Cortex of kidney (tissue), 1 donor: ENCODE measurements around the gene CUL1.
"Not testable (repeated sequence)": the region's sequence is repeated elsewhere in the genome, so short reads cannot be mapped to it uniquely, and the experiment has no call there.

Experiments used
- DNase-seq: peaks from one replicate; lab custom pipeline; 2025; lab: John Stamatoyannopoulos, UW

The CUL1 gene

GRCh38 chr7:148697256-148698006 is 1.3 kb upstream of the CUL1 start:
- no peak for DNase-seq

DNA sequence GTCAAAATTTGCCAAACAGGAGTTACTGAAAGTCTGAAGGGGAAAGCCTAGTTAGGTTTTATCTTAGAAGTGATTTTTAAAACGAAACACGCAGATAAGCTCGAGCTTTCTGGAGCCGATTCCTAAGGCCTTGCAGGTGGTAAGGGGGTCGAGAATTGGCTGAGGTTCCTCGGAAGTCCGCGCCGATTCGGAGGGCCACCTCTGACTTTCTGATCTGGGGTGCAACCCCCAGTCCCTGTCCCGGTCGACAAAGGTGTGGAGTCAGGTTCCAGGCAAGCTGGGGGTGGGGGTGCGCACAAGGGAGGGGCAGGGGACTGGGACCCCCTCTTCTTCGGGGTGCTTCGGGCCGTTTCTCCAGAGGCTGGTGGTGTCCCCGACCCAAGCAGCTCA is 701 bp upstream of the CUL1 start:
- no peak for DNase-seq

DNA sequence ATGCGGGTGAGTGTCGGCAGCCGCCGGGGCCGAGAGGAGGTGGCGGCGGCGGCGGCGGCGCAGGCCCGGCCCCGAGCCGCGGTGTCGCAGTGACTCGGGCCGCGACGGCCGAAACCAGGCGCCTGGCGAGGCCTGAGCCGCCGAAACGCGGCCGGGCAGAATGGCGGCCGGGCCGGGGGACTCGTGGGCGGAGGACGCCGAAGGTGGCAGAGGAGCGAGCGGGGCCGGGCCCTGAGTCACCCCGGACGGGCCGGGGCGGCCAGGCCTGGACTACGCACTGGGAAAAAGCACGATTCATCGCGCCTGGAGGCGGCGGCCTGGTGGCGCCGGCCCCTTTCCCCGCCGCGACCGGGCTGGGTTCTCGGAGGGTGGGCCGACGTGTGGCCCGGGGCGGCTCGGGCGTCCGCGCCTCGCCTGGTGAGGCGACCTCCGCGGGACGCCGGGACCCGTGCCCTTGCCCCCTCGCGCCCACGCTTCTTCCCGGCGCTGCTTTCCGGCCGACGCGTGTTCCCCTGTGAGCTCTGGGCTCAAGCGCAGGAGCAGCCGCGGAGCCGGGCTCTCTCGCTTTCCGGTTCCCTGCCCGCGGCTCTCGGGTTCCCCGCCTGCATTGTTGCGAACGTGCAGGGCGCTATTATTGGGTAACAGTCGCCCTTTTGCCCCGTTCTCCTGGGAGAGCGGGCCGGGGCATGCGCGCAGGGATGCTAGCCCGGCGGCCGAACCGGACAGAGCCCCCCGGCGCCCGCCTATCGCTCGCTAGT is 500 bp downstream of the CUL1 start:
- no peak for DNase-seq

DNA sequence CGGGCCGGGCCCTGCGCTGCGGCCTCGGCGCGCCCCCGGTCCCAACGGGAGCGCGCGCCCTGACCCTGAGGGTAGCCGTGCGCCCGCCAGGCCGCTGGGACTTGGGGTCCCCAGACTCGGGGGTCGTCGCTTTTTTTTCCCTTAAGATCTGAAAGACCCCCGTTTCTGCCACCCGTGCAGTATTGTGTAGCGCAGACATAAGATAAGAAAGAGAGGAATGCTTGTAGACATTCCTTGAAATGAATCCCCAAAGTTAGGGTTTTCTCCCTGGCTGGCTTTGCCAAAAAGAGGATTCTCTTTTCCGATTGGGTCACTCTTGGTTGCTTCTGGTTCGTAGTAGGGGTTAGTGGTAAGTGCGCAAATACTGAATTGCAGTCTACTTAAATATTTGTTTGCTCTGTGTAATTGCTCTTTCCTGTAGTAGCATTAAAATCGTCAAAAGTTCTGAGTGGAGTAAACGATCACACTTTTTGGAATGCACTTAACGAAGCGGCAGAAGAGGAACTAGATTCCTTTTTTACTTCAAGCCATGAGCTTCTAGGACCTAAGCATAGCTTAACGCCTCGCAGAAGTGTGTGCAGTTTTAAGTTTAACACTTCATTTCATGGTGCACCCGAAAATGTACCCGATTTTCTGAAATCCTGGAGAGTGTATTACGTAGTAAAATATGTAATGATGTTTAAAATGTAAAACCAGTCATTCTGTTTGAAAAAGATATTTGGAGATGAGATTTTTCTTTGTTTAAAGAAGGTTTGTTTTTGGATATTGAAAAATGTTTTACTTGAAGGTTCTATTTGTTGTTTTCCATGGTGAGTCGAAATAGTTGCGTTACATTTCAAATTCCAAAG is 1.3 kb downstream of the CUL1 start:
- DNase-seq, result no peak

DNA sequence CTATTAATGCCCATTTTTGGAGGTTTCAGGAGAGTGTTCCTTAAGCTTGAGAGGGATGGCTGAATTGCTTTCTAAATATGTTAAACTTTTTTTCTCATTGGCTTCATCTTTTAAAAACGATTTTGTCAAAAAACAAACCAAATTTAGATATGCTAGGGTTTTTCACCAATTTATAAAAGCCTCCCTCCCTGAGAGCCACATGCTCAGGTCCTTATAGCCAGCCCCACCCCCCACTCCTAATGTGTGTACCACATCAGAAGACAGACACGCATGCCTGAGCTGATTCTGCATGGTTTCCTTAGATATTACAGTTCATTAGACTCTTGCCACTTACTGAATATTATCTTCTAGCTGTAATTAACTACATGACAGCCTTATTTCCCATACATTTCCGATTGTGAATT is 2.0 kb downstream of the CUL1 start:
- DNase-seq, result no peak

- no peak for DNase-seq
Observed at GRCh38 chr7:148701414-148701813, 2.7 kb downstream of the CUL1 start.

DNA sequence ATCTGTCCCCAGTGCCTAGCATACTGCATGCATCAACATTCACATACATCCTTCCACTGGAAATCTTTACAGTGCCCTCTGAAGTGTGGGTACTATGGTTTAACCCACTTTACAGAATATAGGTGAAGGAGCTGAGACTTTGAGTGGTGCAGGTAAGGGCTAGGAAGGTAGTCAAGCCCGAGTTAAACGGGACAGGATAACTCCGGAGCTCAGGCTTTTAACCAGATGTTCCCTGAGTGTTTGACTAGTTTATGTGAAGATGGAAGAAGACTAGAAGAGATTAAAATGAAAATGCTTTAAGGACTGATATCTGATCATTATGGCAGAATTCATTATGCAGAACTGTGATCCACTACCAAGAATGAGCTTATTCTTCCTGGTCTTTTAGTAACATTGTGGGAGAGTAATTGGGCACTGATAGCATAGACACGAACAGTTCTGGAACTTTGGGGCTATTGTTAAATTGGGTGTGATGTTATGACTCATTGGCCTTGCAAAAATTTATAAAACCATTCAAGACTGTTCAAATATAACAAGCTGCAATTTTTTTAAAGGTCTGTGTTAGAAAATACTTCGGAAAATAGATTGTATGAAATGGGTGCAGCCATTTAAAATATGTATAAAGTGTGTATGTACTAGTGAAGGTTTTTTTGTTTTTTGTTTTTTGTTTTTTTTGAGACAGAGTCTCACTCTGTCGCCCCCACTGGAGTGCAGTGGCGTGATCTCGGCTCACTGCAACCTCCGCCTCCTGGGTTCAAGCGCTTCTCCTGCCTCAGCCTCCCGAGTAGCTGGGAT is 4.4 kb downstream of the CUL1 start:
- DNase-seq, result no peak

- not testable (repeated sequence) for DNase-seq
Observed at GRCh38 chr7:148703671-148703962, 4.9 kb downstream of the CUL1 start.

DNA sequence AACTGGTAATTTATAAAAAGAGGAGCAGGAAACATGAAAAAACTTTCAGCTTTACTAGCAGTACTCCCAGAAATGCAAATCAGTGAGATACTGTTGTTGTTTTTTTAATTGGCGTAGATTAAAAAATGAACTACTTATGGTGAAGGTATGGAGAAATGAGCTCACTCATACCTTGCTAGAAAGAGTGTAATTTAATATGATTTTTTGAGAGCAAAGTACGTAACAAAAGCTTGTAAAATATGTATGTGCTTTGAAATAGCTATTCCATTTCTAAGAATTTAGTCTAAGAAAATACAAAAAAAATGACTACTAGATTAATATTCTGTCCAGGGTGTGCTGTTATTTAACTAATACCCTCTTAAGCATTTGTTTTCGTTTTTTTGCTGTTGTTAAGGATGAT is 5.5 kb downstream of the CUL1 start:
- DNase-seq, result no peak

GRCh38 chr7:148704970-148705369 is 6.3 kb downstream of the CUL1 start:
- no peak for DNase-seq

- DNase-seq, result no peak
Observed at GRCh38 chr7:148706368-148706767, 7.7 kb downstream of the CUL1 start.

GRCh38 chr7:148708026-148708885 is 9.6 kb downstream of the CUL1 start:
- DNase-seq, result no peak

DNA sequence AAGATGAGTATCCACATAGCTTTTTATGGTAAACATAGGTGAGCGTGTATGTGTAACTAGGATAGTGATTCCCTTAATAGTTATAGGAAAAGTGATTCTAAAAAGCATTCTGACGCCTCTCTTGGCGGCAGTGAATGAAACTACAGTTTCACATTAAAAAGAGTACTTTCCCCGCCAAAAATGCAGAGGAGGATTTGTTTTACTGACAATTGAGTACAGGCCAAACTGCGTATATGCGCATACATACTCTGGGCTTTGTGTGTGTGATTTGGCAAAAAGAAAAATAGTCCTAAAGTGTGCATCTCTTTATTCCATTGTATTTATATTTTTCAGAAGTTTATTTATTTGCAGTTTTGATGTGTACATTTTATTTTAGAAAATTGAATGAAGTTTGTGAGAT is 10.3 kb downstream of the CUL1 start:
- DNase-seq, result no peak

- not testable (repeated sequence) for DNase-seq
Observed at GRCh38 chr7:148710426-148710825, 11.7 kb downstream of the CUL1 start.

DNA sequence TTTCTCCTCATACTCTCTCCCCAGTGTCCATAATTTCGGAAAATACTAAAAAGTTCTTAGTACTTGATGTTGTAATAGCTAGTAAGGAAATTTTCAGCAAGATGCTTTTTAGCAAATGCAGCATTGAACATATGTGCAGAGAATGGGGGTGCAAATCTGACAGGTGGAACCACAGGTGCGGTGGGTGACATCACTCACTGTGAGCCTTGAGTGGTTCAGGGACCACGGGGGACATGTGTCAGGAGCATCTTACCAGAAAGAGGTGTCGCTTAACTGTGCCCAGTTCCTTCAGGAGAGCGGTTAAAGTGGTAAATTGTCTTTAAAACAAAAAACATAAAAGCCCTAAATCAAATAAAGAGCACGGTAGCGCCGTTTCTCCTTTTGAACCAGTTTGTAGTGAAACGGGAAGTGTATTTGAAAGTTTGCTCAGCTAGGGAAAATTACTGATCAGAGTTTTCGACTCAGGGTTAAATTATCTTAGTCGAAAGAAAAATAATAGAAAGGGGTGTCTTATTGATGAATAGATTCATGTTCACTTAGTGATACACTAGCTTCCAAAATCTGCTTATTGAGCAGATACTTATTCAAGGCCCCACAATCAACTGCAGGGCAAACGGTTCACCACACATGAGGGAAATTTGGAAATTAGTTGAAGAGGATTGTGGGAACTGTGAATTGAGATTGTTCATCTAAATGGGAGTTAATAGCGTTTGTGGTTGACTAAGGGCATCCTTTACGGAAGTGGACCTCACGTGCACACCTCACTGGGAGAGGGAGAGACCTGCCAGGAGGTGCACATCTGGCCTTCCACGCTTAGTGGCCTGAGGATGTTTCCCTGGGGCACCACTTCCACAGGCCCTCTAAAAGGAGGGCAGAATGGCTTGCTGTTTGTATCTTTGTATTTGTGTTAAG is 12.7 kb downstream of the CUL1 start:
- no peak for DNase-seq

DNA sequence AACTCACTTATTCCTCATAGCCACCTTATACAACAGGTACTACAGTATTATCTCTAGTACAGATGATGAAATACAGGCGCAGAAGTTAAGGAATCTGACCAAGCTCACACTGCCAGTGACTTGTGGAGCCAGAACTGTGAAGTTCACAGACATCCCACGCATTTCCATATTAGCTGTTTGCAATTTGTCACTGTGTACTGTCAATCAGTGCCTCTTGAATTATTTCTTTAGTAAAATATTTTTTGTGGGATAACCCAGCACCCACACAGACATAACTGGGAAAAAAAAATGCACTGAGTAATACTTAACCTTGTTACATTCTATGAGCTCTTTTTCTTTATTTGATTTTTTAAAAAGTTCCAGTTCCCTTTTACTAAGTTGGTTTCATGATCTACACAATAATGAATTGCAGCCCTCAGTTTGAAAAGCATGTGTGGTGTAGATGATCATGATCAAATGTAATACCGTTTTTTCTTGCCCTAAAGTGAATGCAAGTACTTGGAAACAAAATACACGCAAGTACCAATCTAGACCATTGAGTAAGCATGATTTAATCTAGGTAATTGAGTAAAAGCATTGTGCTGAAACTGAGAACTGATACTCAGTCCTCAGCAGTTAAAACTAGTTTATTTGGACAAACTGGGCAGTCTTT is 14.1 kb downstream of the CUL1 start:
- no peak for DNase-seq

- DNase-seq, result no peak
Observed at GRCh38 chr7:148714498-148714897, 15.8 kb downstream of the CUL1 start.

DNA sequence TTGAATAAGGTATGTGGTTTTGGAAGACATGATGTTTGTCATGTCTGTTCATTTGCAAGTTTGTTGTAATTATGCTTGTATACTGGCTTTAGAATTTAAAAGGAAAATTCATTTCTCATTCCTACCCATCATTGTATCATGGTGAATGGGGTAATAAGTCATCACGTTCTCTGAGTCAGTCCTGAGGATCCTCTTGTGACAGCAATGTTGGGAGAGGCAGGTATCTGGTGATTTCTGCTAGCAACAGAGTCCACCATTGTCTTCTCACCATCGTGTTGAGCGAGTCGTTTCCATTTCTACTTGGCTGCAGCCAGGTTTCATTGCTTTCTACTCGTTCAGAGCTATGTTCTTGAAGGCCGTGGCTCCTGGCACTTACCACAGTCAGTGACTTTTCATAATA is 16.3 kb downstream of the CUL1 start:
- DNase-seq, result no peak

- DNase-seq, result no peak
Observed at GRCh38 chr7:148717266-148717793, 18.6 kb downstream of the CUL1 start.
